ENCODE results near the gene WWTR1.

- TF ChIP-seq, protein P1, sequence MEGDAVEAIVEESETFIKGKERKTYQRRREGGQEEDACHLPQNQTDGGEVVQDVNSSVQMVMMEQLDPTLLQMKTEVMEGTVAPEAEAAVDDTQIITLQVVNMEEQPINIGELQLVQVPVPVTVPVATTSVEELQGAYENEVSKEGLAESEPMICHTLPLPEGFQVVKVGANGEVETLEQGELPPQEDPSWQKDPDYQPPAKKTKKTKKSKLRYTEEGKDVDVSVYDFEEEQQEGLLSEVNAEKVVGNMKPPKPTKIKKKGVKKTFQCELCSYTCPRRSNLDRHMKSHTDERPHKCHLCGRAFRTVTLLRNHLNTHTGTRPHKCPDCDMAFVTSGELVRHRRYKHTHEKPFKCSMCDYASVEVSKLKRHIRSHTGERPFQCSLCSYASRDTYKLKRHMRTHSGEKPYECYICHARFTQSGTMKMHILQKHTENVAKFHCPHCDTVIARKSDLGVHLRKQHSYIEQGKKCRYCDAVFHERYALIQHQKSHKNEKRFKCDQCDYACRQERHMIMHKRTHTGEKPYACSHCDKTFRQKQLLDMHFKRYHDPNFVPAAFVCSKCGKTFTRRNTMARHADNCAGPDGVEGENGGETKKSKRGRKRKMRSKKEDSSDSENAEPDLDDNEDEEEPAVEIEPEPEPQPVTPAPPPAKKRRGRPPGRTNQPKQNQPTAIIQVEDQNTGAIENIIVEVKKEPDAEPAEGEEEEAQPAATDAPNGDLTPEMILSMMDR (IDR thresholded peaks at IDR 0.05; ENCODE audit: extremely low read depth in 1 of 2, insufficient read depth in 1 of 2, low read depth in 1 of 2, low read length in 2 of 2) = no peak
- TF ChIP-seq MYC (IDR thresholded peaks at IDR 0.05; ENCODE audit: low read depth, low read length) (no peak), POLR2AphosphoS5 (IDR thresholded peaks at IDR 0.05; ENCODE audit: insufficient read depth, low read depth, low read length) (peak; percentile 47), POLR2A (IDR thresholded peaks at IDR 0.05; ENCODE audit: low read depth, low read length) (peak; percentile 51), EZH2 (IDR thresholded peaks at IDR 0.05; ENCODE audit: borderline replicate concordance, low read depth, low read length, severe bottlenecking) (no peak), MAX (IDR thresholded peaks at IDR 0.05; ENCODE audit: insufficient read depth, insufficient read length) (peak; percentile 87)
Observed at GRCh38 chr3:149507491-149508324, 150.1 kb downstream of the WWTR1 start.
